Uterus (tissue), 4 donors: ENCODE results near the gene HAS3. TPM values are rescaled to one million over a fixed set of nuclear protein-coding genes. Genes with fewer than 3 reads are reported as not detected.

Experiments used
- DNase-seq, 2 donors: peaks; one replicate each; pipeline ENCODE4 v3.0.0-alpha.2; 2019 to 2020
- H3K27ac ChIP-seq, 2 donors: fragments of 200-600 bp; sonication (generic); 1 replicate in 1 of 2; 2 replicates in 1 of 2; pipeline ENCODE4 v1.5.1; 2016 to 2018
- H3K27me3 ChIP-seq, 2 donors: fragments of 200-600 bp; sonication (generic); one replicate each; pipeline ENCODE4 v1.5.1; 2018 to 2019; ENCODE audit warnings: control low read depth in 1 of 2
- H3K36me3 ChIP-seq, 2 donors: fragments of 200-600 bp; sonication (generic); one replicate each; pipeline ENCODE4 v1.5.1; 2019; ENCODE audit warnings: control low read depth in 1 of 2
- H3K4me1 ChIP-seq, 2 donors: fragments of 200-600 bp; sonication (generic); one replicate each; pipeline ENCODE4 v1.5.1; 2018 to 2019; ENCODE audit warnings: control low read depth in 1 of 2
- H3K4me3 ChIP-seq, 2 donors: fragments of 200-600 bp; sonication (generic); 1 replicate in 1 of 2; 2 replicates in 1 of 2; pipeline ENCODE4 v1.5.1; 2018 to 2019; ENCODE audit warnings: mild to moderate bottlenecking in 1 of 2
- H3K9me3 ChIP-seq, 2 donors: fragments of 200-600 bp; sonication (generic); one replicate each; pipeline ENCODE4 v1.5.1; 2019; ENCODE audit warnings: control low read depth in 1 of 2
- CTCF ChIP-seq, 4 experiments: fragments of 200-600 bp in 2 of 4; fragments of 450-650 bp in 2 of 4; sonication (generic) in 2 of 4; IDR thresholded peaks; one replicate each; pipeline ENCODE4 v1.5.1; 2016 to 2019; ENCODE audit warnings: antibody characterized with exemption in 4 of 4, mild to moderate bottlenecking in 2 of 4, moderate library complexity in 1 of 4
- POLR2A ChIP-seq, 2 donors: fragments of 450-650 bp; IDR thresholded peaks; one replicate each; pipeline ENCODE4 v1.6.1; 2016; ENCODE audit warnings: antibody characterized with exemption in 2 of 2, mild to moderate bottlenecking in 1 of 2, moderate library complexity in 1 of 2
- intact Hi-C: fragments of 100-400 bp; cut with DNase I; formaldehyde crosslinking; loops from one replicate; pipeline ENCODE4 v1.15.1; 2023; ENCODE audit warnings: low total_unique reads
- total RNA-seq, 4 donors: library from RNA; depleted of rRNA in 3 of 4; stranded (reverse); fragments of >200 nt in 3 of 4; gene quantifications; one replicate each; pipeline versions ENCODE4 v1.1.0 to v1.2.4, GENCODE V29; 2014 to 2023
- donor health status: DM: yes; HTN: yes; CAD: no.

Gene HAS3
- total RNA-seq, 4 donors from 2014 or later, result under 0.01 to 2.6 (median 1.8) TPM

- intact Hi-C loops, result no loop called here
- Histone ChIP-seq H3K27ac (peak overlapping the region; percentile 81 to 92), H3K4me3 (peak overlapping the region; percentile 82 to 98), H3K27me3 (no peaks in the 10 kb centered on the region), H3K36me3 (no peaks in the 10 kb centered on the region), H3K9me3 (no peaks in the 10 kb centered on the region), H3K4me1 (peaks cover 0 to 12% of the 10 kb centered on the region in 2 donors)
- no peak for DNase-seq
- TF ChIP-seq POLR2A (IDR thresholded peaks at IDR 0.05) (no peak), CTCF (IDR thresholded peaks at IDR 0.05) (no peak)
These were observed 25.9 kb downstream of the HAS3 start for GRCh38 chr16:69131167-69131838.

GRCh38 chr16:69131839-69132423, 26.5 kb downstream of the HAS3 start:
- peak overlapping the region; percentile 81 to 92 for H3K27ac ChIP-seq
- peak overlapping the region; percentile 82 to 98 for H3K4me3 ChIP-seq
- TF ChIP-seq CTCF (IDR thresholded peaks at IDR 0.05), result no peak
- TF ChIP-seq POLR2A (IDR thresholded peaks at IDR 0.05), result no peak
- DNase-seq, result peak; percentile 75 to 79
- intact Hi-C loops, result no loop called here
- no peaks in the 10 kb centered on the region for H3K36me3 ChIP-seq
- H3K27me3 ChIP-seq, result no peaks in the 10 kb centered on the region
- peaks cover 0 to 12% of the 10 kb centered on the region in 2 donors for H3K4me1 ChIP-seq
- no peaks in the 10 kb centered on the region for H3K9me3 ChIP-seq

- Histone ChIP-seq H3K36me3 (no peaks in the 10 kb centered on the region), H3K4me1 (peaks cover 0 to 12% of the 10 kb centered on the region in 2 donors), H3K9me3 (no peaks in the 10 kb centered on the region), H3K27ac (peak within 1 kb of the TSS; percentile 81 to 92), H3K4me3 (peak within 1 kb of the TSS; percentile 82 to 98), H3K27me3 (no peaks in the 10 kb centered on the region)
- intact Hi-C loops, result no loop called here
- peak; percentile 78 to 84 for DNase-seq
- TF ChIP-seq CTCF (IDR thresholded peaks at IDR 0.05), result peak in 2 of 4 experiments; percentile 22 to 32
- peak; percentile 95 to 98 for TF ChIP-seq POLR2A (IDR thresholded peaks at IDR 0.05)
These were observed 27.2 kb downstream of the HAS3 start, which contains the start of the genes CHTF8 and UTP4 for GRCh38 chr16:69132424-69133252. Gene CHTF8, minus strand, starts transcription at chr16:69132588. Its CDS starts 11,130 bp downstream, at chr16:69121458. Gene UTP4, plus strand, starts transcription at chr16:69132649. Its CDS starts 811 bp downstream, at chr16:69133460.

GRCh38 chr16:69133373-69133954, 28.0 kb downstream of the HAS3 start:
- no peaks in the 10 kb centered on the region for H3K36me3 ChIP-seq
- no peaks in the 10 kb centered on the region for H3K9me3 ChIP-seq
- peak overlapping the region in 1 of 2 donors; percentile 92 for H3K27ac ChIP-seq
- no peak for DNase-seq
- peaks cover 0 to 12% of the 10 kb centered on the region in 2 donors for H3K4me1 ChIP-seq
- no peaks in the 10 kb centered on the region for H3K27me3 ChIP-seq
- H3K4me3 ChIP-seq, result peak overlapping the region; percentile 82 to 98
- TF ChIP-seq CTCF (IDR thresholded peaks at IDR 0.05), result no peak
- TF ChIP-seq POLR2A (IDR thresholded peaks at IDR 0.05), result no peak
- intact Hi-C loops, result no loop called here
